ENCODE results near the gene BDKRB2. TPM values are rescaled to one million over a fixed set of nuclear protein-coding genes. Genes with fewer than 3 reads are reported as not detected.

Gene BDKRB2
- total RNA-seq, 4 donors from 2014 or later, result 3.2 to 9.9 (median 5.3) TPM

DNA sequence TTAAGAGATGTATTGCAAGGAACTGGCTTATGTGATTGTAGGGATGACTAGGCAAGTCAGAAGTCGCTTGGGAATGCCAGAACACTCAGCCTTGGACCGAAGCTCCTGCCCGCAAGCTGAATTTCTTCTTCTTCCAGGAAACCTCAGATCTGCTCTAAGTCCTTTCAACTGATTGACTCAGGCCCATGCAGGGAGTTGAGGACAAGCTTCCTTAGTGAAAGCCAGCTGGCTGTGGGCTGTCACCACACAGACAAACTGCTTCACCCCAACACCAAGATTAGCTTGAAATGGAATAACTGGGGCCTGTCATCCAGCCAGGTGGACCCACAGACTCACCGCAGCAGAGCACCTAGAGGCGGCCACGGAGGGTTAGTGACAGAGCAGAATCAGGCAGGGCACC lies 24.7 kb downstream of the BDKRB2 start:
- no peaks in the 10 kb centered on the region for H3K27me3 ChIP-seq
- TF ChIP-seq POLR2A (IDR thresholded peaks at IDR 0.05) (no peak), CTCF (IDR thresholded peaks at IDR 0.05) (no peak)
- no peak overlapping the region for H3K27ac ChIP-seq
- H3K9me3 ChIP-seq, result no peaks in the 10 kb centered on the region
- no peak overlapping the region for H3K4me3 ChIP-seq (replicated peaks in 1 of 3)
- no peaks in the 10 kb centered on the region for H3K36me3 ChIP-seq
- DNase-seq, result no peak
- intact Hi-C loops (cut with DNase I), result no loop called here
- H3K4me1 ChIP-seq, result no peaks in the 10 kb centered on the region
- WGBS, 2 donors, result 93 to 94% methylated on average over 6 of the region's 6 CpGs

GRCh38 chr14:96231056-96231455 lies 26.4 kb downstream of the BDKRB2 start:
- intact Hi-C loops (cut with DNase I), result no loop called here
- whole genome bisulfite sequencing, 2 donors, result 81 to 82% methylated on average over 4 of the region's 4 CpGs
- Histone ChIP-seq H3K27me3 (no peaks in the 10 kb centered on the region), H3K4me1 (no peaks in the 10 kb centered on the region), H3K4me3 (replicated peaks in 1 of 3) (no peak overlapping the region), H3K36me3 (no peaks in the 10 kb centered on the region), H3K27ac (no peak overlapping the region), H3K9me3 (no peaks in the 10 kb centered on the region)
- DNase-seq, result no peak
- no peak for TF ChIP-seq CTCF (IDR thresholded peaks at IDR 0.05)

- Histone ChIP-seq H3K4me3 (replicated peaks in 1 of 3) (no peak overlapping the region), H3K36me3 (no peaks in the 10 kb centered on the region), H3K9me3 (no peaks in the 10 kb centered on the region), H3K27ac (no peak overlapping the region), H3K27me3 (no peaks in the 10 kb centered on the region), H3K4me1 (no peaks in the 10 kb centered on the region)
- DNase-seq, result no peak
- intact Hi-C loops (cut with DNase I), result no loop called here
- TF ChIP-seq CTCF (IDR thresholded peaks at IDR 0.05) (no peak), POLR2A (IDR thresholded peaks at IDR 0.05) (no peak)
- WGBS, 2 donors, result 82 to 95% methylated on average over 11 to 12 of the region's 12 CpGs
Observed at GRCh38 chr14:96231526-96232130, 27.0 kb downstream of the BDKRB2 start.

GRCh38 chr14:96232506-96232905 lies 27.9 kb downstream of the BDKRB2 start:
- no peak for DNase-seq
- intact Hi-C loops (cut with DNase I), result no loop called here
- H3K9me3 ChIP-seq, result no peaks in the 10 kb centered on the region
- 71 to 76% methylated on average over 11 of the region's 11 CpGs for WGBS, 2 donors
- TF ChIP-seq POLR2A (IDR thresholded peaks at IDR 0.05) (no peak), CTCF (IDR thresholded peaks at IDR 0.05) (no peak)
- no peaks in the 10 kb centered on the region for H3K4me1 ChIP-seq
- H3K27ac ChIP-seq, result no peak overlapping the region
- no peaks in the 10 kb centered on the region for H3K36me3 ChIP-seq
- H3K4me3 ChIP-seq (replicated peaks in 1 of 3), result no peak overlapping the region
- no peaks in the 10 kb centered on the region for H3K27me3 ChIP-seq

- no peak for DNase-seq
- intact Hi-C loops (cut with DNase I), result no loop called here
- Histone ChIP-seq H3K27me3 (no peaks in the 10 kb centered on the region), H3K36me3 (no peaks in the 10 kb centered on the region), H3K27ac (no peak overlapping the region), H3K4me3 (replicated peaks in 1 of 3) (no peak overlapping the region), H3K4me1 (no peaks in the 10 kb centered on the region), H3K9me3 (no peaks in the 10 kb centered on the region)
- WGBS, 2 donors, result 63 to 68% methylated on average over 3 of the region's 3 CpGs
- TF ChIP-seq CTCF (IDR thresholded peaks at IDR 0.05) (no peak), POLR2A (IDR thresholded peaks at IDR 0.05) (no peak)
Observed at GRCh38 chr14:96233661-96234060, 29.0 kb downstream of the BDKRB2 start.

All from thyroid gland (tissue), 4 donors.